Measurements from ENCODE around the gene SORCS1. TPM values are rescaled to one million over a fixed set of nuclear protein-coding genes. Genes with fewer than 3 reads are reported as not detected.

SORCS1 gene
- polyA plus RNA-seq, 3 donors, result 0.09 TPM; not detected in 2

- H3K27ac ChIP-seq (ENCODE audit: low read depth in 1 of 2, low read length in 2 of 2), result no peak overlapping the region
- no peak overlapping the region for H3K9ac ChIP-seq (ENCODE audit: insufficient read depth, low read length, poor library complexity, severe bottlenecking)
- H3K36me3 ChIP-seq (replicated peaks in 1 of 2; ENCODE audit: control insufficient read depth in 1 of 2, insufficient read depth in 2 of 2, low read length in 2 of 2), result no peaks in the 10 kb centered on the region
- no peaks in the 10 kb centered on the region for H4K20me1 ChIP-seq (ENCODE audit: insufficient read depth, low read length)
- no peaks in the 10 kb centered on the region for H3K4me1 ChIP-seq (ENCODE audit: control insufficient read depth in 1 of 2, insufficient read depth in 2 of 2, low read length in 2 of 2)
- H3K27ac Mint-ChIP-seq, result no peak overlapping the region
- H3K4me3 Mint-ChIP-seq, result no peak overlapping the region
- no CpG with 5 or more reads among the region's 3 CpGs for WGBS (ENCODE audit: insufficient coverage)
- H3K27me3 Mint-ChIP-seq (ENCODE audit: low read depth in 3 of 3), result peaks cover 0 to 2% (median 0%) of the 10 kb centered on the region in 3 donors
- no peaks in the 10 kb centered on the region for H3K4me1 Mint-ChIP-seq
- no peak overlapping the region for H3K4me3 ChIP-seq (replicated peaks in 1 of 3; ENCODE audit: low read depth in 2 of 3, low read length in 3 of 3)
- no peak overlapping the region for H2AFZ ChIP-seq (ENCODE audit: insufficient read depth, low read depth, low read length, poor library complexity, severe bottlenecking)
- no peak overlapping the region for H3K4me2 ChIP-seq (replicated peaks; ENCODE audit: extremely low read depth, low read length, poor library complexity, severe bottlenecking)
- peaks cover 0 to 7% of the 10 kb centered on the region in 2 donors for H3K9me3 ChIP-seq (replicated peaks in 1 of 2; ENCODE audit: control insufficient read depth in 1 of 2, insufficient read depth in 1 of 2, low read length in 2 of 2)
- peaks cover 0 to 4% (median 2%) of the 10 kb centered on the region in 7 donors for H3K9me3 Mint-ChIP-seq
- intact Hi-C loops (cut with micrococcal nuclease), result no loop called here
- no peaks in the 10 kb centered on the region for H3K79me2 ChIP-seq (ENCODE audit: insufficient read depth, low read length)
- no peak for TF ChIP-seq CTCF (IDR thresholded peaks at IDR 0.05)
- H3K27me3 ChIP-seq (ENCODE audit: control insufficient read depth in 2 of 2, insufficient read depth in 2 of 2, low read length in 2 of 2), result no peaks in the 10 kb centered on the region
- DNase-seq, result no peak
- no peaks in the 10 kb centered on the region for H3K36me3 Mint-ChIP-seq
Measured at GRCh38 chr10:106661767-106662140, 502.8 kb downstream of the SORCS1 start.

GRCh38 chr10:106661133-106661766 lies 503.3 kb downstream of the SORCS1 start:
- no peak overlapping the region for H3K27ac Mint-ChIP-seq

More at GRCh38 chr10:106661133-106661766, 503.3 kb downstream of the SORCS1 start:
- WGBS (ENCODE audit: insufficient coverage), result no CpG with 5 or more reads among the region's 5 CpGs
- Histone ChIP-seq H3K27ac (ENCODE audit: low read depth in 1 of 2, low read length in 2 of 2) (no peak overlapping the region), H3K36me3 (replicated peaks in 1 of 2; ENCODE audit: control insufficient read depth in 1 of 2, insufficient read depth in 2 of 2, low read length in 2 of 2) (no peaks in the 10 kb centered on the region), H2AFZ (ENCODE audit: insufficient read depth, low read depth, low read length, poor library complexity, severe bottlenecking) (no peak overlapping the region), H3K79me2 (ENCODE audit: insufficient read depth, low read length) (no peaks in the 10 kb centered on the region), H3K4me1 (ENCODE audit: control insufficient read depth in 1 of 2, insufficient read depth in 2 of 2, low read length in 2 of 2) (no peaks in the 10 kb centered on the region), H3K4me3 (replicated peaks in 1 of 3; ENCODE audit: low read depth in 2 of 3, low read length in 3 of 3) (no peak overlapping the region), H3K27me3 (ENCODE audit: control insufficient read depth in 2 of 2, insufficient read depth in 2 of 2, low read length in 2 of 2) (no peaks in the 10 kb centered on the region), H3K9me3 (replicated peaks in 1 of 2; ENCODE audit: control insufficient read depth in 1 of 2, insufficient read depth in 1 of 2, low read length in 2 of 2) (peaks cover 0 to 5% of the 10 kb centered on the region in 2 donors), H4K20me1 (ENCODE audit: insufficient read depth, low read length) (no peaks in the 10 kb centered on the region), H3K4me2 (replicated peaks; ENCODE audit: extremely low read depth, low read length, poor library complexity, severe bottlenecking) (no peak overlapping the region), H3K9ac (ENCODE audit: insufficient read depth, low read length, poor library complexity, severe bottlenecking) (no peak overlapping the region)
- Mint-ChIP-seq H3K4me3 (no peak overlapping the region), H3K4me1 (no peaks in the 10 kb centered on the region), H3K27me3 (ENCODE audit: low read depth in 3 of 3) (peaks cover 0 to 2% (median 0%) of the 10 kb centered on the region in 3 donors), H3K9me3 (peaks cover 0 to 4% (median 2%) of the 10 kb centered on the region in 7 donors), H3K36me3 (no peaks in the 10 kb centered on the region)
- intact Hi-C loops (cut with micrococcal nuclease), result no loop called here
- DNase-seq, result no peak
- TF ChIP-seq CTCF (IDR thresholded peaks at IDR 0.05), result no peak

Measured in CD14-positive monocyte (primary cell).